Panc1 (cell line): ENCODE data around the gene TP73. TPM values are rescaled to one million over a fixed set of nuclear protein-coding genes. Genes with fewer than 3 reads are reported as not detected.

Source experiments
- ATAC-seq: fragments of 200-7000 bp; cut with Tn5 transposase; 2 replicates; pipeline ENCODE4 v1.9.1; 2020; ENCODE audit warnings: mild to moderate bottlenecking, moderate library complexity
- BruUV-seq: library from RNA; stranded (reverse); fragments of 400-500 nt; replicated peaks from 2 replicates; lab custom pipeline; 2021; lab: Mats Ljungman, UMichigan
- CTCF ChIA-PET: fragments of 300-600 bp; sonication (Branson Sonifier 250); formaldehyde crosslinking; loops from one replicate; lab custom pipeline; 2022; ENCODE audit warnings: antibody characterized with exemption; lab: Charles Lee
- POLR2A ChIA-PET: fragments of 300-600 bp; sonication (Branson Sonifier 250); formaldehyde crosslinking; loops from one replicate; lab custom pipeline; 2022; ENCODE audit warnings: antibody characterized with exemption; lab: Charles Lee
- DNase-seq: peaks from one replicate; pipeline ENCODE4 v3.0.0-alpha.2; 2010; ENCODE audit warnings: low read depth, low spot score
- H3K27ac ChIP-seq: 2 replicates; pipeline ENCODE4 v1.5.1; 2011; ENCODE audit warnings: mild to moderate bottlenecking, low read length, inconsistent platforms
- H3K27me3 ChIP-seq: fragments of 200-500 bp; sonication (Bioruptor generic); 2 replicates; pipeline ENCODE4 v1.6.0; 2014; ENCODE audit warnings: low read length, inconsistent platforms; ENCODE audit not compliant: control insufficient read depth, insufficient read depth
- H3K36me3 ChIP-seq: fragments of 200-500 bp; sonication (Bioruptor generic); 2 replicates; pipeline ENCODE4 v1.5.1; 2014; ENCODE audit warnings: inconsistent platforms, mild to moderate bottlenecking, low read length, moderate library complexity; ENCODE audit not compliant: control insufficient read depth, insufficient read depth
- H3K4me1 ChIP-seq: 2 replicates; pipeline ENCODE4 v1.5.1; 2011; ENCODE audit warnings: inconsistent platforms, mild to moderate bottlenecking, low read length, moderate library complexity; ENCODE audit not compliant: control insufficient read depth, insufficient read depth
- H3K4me3 ChIP-seq, 2 experiments: 2 replicates each; pipeline ENCODE4 v1.5.1; 2011 to 2012; ENCODE audit warnings: low read depth in 2 of 2, low read length in 2 of 2, mild to moderate bottlenecking in 2 of 2, inconsistent platforms in 1 of 2, moderate library complexity in 1 of 2
- H3K9me3 ChIP-seq: fragments of 200-500 bp; sonication (Bioruptor generic); 2 replicates; pipeline ENCODE4 v1.5.1; 2014; ENCODE audit warnings: low read depth, mild to moderate bottlenecking, inconsistent platforms, low read length, moderate library complexity; ENCODE audit not compliant: control insufficient read depth, insufficient read depth
- POLR2AphosphoS5 ChIP-seq: IDR thresholded peaks from 2 replicates; pipeline ENCODE4 v1.6.1; 2012; ENCODE audit warnings: mild to moderate bottlenecking, low read depth, low read length, moderate library complexity
- SIN3A ChIP-seq: IDR thresholded peaks from 2 replicates; pipeline ENCODE4 v1.6.1; 2012; ENCODE audit warnings: low read depth, mild to moderate bottlenecking, low read length, moderate library complexity, borderline replicate concordance; ENCODE audit not compliant: insufficient read depth
- TCF7L2 ChIP-seq: IDR thresholded peaks from 2 replicates; pipeline ENCODE4 v1.6.1; 2011; ENCODE audit warnings: mild to moderate bottlenecking, low read depth, low read length, inconsistent platforms
- in situ Hi-C: cut with HindIII; loops from 2 replicates; pipeline ENCODE4 v1.10.0; 2016; ENCODE audit warnings: low sequenced_read_pairs, low pct_unique_long_range_greater_than_20kb
- intact Hi-C: fragments of 100-400 bp; cut with micrococcal nuclease; formaldehyde crosslinking; loops from one replicate; pipeline ENCODE4 v1.10.0; 2022; ENCODE audit not compliant: unreplicated experiment
- total RNA-seq: library from RNA; stranded (reverse); gene quantifications from one replicate; pipeline ENCODE4 v1.2.1, GENCODE V29; 2021; ENCODE audit not compliant: unreplicated experiment
- TF ChIP-seq, protein P1 (sequence below): fragments of 450-650 bp; IDR thresholded peaks from 2 replicates; pipeline ENCODE4 v1.5.1; 2017; ENCODE audit warnings: mild to moderate bottlenecking
- TF ChIP-seq, protein P2 (sequence below), 2 experiments: IDR thresholded peaks; 2 replicates each; pipeline ENCODE4 v1.6.1; 2011 to 2012; ENCODE audit warnings: low read depth in 2 of 2, control low read depth in 1 of 2, low read length in 1 of 2, mild to moderate bottlenecking in 1 of 2, moderate library complexity in 1 of 2; ENCODE audit not compliant: insufficient read depth in 1 of 2

The TP73 gene
- total RNA-seq, 1 experiment from 2014 or later, result 4.7 TPM

DNA sequence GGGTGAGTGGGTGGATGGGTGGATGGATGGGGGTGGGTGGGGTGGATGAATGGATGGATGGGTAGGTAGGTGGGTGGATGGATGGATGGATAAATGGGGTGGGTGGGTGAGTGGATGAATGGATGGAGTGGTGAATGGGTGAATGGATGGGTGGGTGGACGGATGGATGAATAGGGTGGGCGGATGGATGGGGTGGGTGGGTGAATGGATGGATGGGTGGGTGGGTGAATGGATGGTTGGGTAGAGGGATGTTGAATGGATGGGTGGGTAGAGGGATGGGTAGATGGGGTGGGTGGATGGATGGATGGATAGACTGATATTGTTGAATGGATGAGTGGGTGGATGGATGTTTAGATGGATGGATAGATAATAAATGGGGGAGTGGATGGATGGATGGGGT is 73.0 kb downstream of the TP73 start:
- BruUV-seq, result no TSS peak
- H3K4me3 ChIP-seq, result no peak overlapping the region
- DNase-seq, result no peak
- POLR2A ChIA-PET, result no interaction called here
- no peak for ATAC-seq
- TF ChIP-seq, protein P1, sequence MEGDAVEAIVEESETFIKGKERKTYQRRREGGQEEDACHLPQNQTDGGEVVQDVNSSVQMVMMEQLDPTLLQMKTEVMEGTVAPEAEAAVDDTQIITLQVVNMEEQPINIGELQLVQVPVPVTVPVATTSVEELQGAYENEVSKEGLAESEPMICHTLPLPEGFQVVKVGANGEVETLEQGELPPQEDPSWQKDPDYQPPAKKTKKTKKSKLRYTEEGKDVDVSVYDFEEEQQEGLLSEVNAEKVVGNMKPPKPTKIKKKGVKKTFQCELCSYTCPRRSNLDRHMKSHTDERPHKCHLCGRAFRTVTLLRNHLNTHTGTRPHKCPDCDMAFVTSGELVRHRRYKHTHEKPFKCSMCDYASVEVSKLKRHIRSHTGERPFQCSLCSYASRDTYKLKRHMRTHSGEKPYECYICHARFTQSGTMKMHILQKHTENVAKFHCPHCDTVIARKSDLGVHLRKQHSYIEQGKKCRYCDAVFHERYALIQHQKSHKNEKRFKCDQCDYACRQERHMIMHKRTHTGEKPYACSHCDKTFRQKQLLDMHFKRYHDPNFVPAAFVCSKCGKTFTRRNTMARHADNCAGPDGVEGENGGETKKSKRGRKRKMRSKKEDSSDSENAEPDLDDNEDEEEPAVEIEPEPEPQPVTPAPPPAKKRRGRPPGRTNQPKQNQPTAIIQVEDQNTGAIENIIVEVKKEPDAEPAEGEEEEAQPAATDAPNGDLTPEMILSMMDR, result no peak
- no peaks in the 10 kb centered on the region for H3K9me3 ChIP-seq
- H3K36me3 ChIP-seq, result no peaks in the 10 kb centered on the region
- H3K27ac ChIP-seq, result no peak overlapping the region
- CTCF ChIA-PET, result interaction anchor here (1.5 kb wide), 1 partner anchor 30 kb away, joined by 13 read pairs; no protein-coding TSS in a partner anchor
- no peaks in the 10 kb centered on the region for H3K27me3 ChIP-seq
- intact Hi-C loops (loop anchor here (10.0 kb wide), 2 partner anchors 71 to 101 kb away; partner anchors contain the start of genes TP73, TPRG1L and WRAP73), in situ Hi-C loops (no loop called here)
- H3K4me1 ChIP-seq, result peaks cover 4% of the 10 kb centered on the region

DNA sequence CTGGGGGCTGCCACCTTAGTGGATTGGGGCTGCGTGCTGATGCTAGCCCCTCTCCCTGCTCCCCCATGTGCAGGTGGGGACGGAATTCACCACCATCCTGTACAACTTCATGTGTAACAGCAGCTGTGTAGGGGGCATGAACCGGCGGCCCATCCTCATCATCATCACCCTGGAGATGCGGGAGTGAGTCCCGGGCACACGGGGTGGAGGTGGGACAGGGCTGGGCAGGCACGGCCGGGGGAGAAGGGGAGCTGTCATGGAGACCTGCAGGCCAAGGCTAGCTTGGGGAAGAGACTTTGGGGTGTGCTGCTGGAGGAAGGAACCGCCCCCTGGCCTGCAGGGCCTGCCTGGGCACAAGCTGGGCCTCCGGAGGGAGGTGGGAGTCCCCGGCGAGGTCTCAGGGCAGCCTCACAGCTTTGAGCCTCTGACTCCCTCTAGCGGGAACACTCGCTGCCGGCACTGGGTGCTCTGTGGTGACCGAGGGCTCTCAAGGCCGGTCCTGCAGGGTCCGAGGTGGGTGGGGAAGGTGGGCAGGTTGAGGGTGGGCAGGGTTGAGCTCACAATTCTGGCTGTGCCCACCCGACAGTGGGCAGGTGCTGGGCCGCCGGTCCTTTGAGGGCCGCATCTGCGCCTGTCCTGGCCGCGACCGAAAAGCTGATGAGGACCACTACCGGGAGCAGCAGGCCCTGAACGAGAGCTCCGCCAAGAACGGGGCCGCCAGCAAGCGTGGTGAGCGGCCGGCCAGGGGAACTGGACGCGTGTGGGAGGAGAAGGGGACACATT is 74.9 kb downstream of the TP73 start:
- CTCF ChIA-PET, result interaction anchor here (0.5 to 0.8 kb wide), 4 partner anchors 15 to 99 kb away, joined by 3 to 6 read pairs (median 4); no protein-coding TSS in a partner anchor
- Histone ChIP-seq H3K9me3 (no peaks in the 10 kb centered on the region), H3K27me3 (no peaks in the 10 kb centered on the region), H3K36me3 (no peaks in the 10 kb centered on the region), H3K27ac (no peak overlapping the region), H3K4me1 (no peaks in the 10 kb centered on the region; the same call in 1 of the 2 replicates), H3K4me3 (no peak overlapping the region)
- ATAC-seq (peak; percentile 85), DNase-seq (no peak)
- POLR2A ChIA-PET, result no interaction called here
- intact Hi-C loops, result loop anchor here (10.0 kb wide), 2 partner anchors 72 to 102 kb away; partner anchors contain the start of genes TP73, TPRG1L and WRAP73
- in situ Hi-C loops, result no loop called here
- no TSS peak for BruUV-seq
- TF ChIP-seq SIN3A, result no peak
- TF ChIP-seq, protein P1, result peak; percentile 89

DNA sequence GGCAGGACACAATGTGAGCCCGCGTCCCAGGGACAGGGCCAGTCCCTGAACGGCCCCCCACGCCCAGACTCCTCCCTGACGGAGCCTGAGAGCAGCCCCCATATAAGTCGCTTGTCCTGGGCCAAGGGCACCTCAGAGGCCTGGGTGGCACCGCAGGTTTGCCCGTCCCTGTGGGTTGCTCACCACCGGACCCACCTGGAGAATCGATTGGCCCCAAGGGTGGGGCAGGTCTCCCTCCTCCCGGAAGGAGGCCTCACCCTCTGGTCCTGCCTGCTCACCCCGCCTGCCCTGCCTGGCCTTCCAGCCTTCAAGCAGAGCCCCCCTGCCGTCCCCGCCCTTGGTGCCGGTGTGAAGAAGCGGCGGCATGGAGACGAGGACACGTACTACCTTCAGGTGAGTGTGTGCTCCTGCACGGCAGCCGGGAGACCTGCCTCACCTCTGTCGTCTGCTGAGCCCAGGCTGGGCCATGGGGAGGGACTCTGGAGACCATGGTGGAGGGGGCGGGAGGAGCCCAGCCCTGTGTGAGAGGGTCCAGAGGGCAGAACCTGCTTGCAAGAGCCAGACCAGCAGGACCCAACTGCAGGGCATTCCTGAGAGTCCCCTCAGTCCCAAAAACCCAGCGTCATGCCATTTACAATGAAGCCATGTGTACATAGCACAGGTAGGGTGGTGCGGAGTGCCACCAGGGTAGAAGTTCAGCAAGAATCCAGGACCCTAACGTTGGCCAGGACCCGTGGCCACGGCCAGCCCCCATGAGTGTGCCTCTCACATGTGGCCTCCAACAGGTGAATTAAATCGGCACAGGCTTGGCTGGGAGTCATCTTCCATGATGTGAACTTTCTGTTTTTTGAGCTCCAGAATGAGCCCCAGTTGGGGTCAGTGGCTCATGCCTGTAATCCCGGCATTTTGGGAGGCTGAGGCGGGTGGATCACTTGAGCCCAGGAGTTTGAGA is 75.8 kb downstream of the TP73 start:
- intact Hi-C loops (loop anchor here (10.0 kb wide), 2 partner anchors 73 to 103 kb away; partner anchors contain the start of genes TP73, TPRG1L and WRAP73), in situ Hi-C loops (no loop called here)
- TF ChIP-seq TCF7L2, result no peak
- TF ChIP-seq, protein P2, sequence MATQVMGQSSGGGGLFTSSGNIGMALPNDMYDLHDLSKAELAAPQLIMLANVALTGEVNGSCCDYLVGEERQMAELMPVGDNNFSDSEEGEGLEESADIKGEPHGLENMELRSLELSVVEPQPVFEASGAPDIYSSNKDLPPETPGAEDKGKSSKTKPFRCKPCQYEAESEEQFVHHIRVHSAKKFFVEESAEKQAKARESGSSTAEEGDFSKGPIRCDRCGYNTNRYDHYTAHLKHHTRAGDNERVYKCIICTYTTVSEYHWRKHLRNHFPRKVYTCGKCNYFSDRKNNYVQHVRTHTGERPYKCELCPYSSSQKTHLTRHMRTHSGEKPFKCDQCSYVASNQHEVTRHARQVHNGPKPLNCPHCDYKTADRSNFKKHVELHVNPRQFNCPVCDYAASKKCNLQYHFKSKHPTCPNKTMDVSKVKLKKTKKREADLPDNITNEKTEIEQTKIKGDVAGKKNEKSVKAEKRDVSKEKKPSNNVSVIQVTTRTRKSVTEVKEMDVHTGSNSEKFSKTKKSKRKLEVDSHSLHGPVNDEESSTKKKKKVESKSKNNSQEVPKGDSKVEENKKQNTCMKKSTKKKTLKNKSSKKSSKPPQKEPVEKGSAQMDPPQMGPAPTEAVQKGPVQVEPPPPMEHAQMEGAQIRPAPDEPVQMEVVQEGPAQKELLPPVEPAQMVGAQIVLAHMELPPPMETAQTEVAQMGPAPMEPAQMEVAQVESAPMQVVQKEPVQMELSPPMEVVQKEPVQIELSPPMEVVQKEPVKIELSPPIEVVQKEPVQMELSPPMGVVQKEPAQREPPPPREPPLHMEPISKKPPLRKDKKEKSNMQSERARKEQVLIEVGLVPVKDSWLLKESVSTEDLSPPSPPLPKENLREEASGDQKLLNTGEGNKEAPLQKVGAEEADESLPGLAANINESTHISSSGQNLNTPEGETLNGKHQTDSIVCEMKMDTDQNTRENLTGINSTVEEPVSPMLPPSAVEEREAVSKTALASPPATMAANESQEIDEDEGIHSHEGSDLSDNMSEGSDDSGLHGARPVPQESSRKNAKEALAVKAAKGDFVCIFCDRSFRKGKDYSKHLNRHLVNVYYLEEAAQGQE (IDR thresholded peaks at IDR 0.05; ENCODE audit: insufficient read depth in 1 of 2, low read depth in 2 of 2, low read length in 1 of 2), result no peak
- TF ChIP-seq POLR2AphosphoS5, result no peak
- TF ChIP-seq, protein P1, result no peak
- TF ChIP-seq SIN3A, result no peak
- no peaks in the 10 kb centered on the region for H3K9me3 ChIP-seq
- ATAC-seq, result no peak
- ChIA-PET POLR2A (interaction anchor here (0.6 kb wide), 1 partner anchor 141 kb away, joined by 4 read pairs; no protein-coding TSS in a partner anchor), CTCF (interaction anchor here (0.5 to 0.8 kb wide), 3 partner anchors 33 to 80 kb away, joined by 3 to 4 read pairs (median 4); no protein-coding TSS in a partner anchor)
- no peak overlapping the region for H3K4me3 ChIP-seq
- no peak overlapping the region for H3K27ac ChIP-seq
- no peaks in the 10 kb centered on the region for H3K27me3 ChIP-seq
- no peaks in the 10 kb centered on the region for H3K36me3 ChIP-seq
- no peaks in the 10 kb centered on the region; the same call in 1 of the 2 replicates for H3K4me1 ChIP-seq
- BruUV-seq, result no TSS peak
- no peak for DNase-seq
